NB4 (cell line): ENCODE data around the gene CIPC.

ENCODE experiments used
- MAX ChIP-seq: IDR thresholded peaks from 2 replicates; pipeline ENCODE4 v1.6.1; 2011; ENCODE audit warnings: low read depth, low read length
- MYC ChIP-seq: IDR thresholded peaks from 2 replicates; pipeline ENCODE4 v1.6.1; 2011; ENCODE audit warnings: low read depth, low read length
- POLR2A ChIP-seq: IDR thresholded peaks from 2 replicates; pipeline ENCODE4 v1.6.1; 2011; ENCODE audit warnings: mild to moderate bottlenecking; ENCODE audit not compliant: insufficient read length; ENCODE audit errors: extremely low read depth
- TF ChIP-seq, protein P1 (sequence below): IDR thresholded peaks from one replicate; pipeline ENCODE4 v1.5.1; 2012; ENCODE audit warnings: low read depth, low read length

DNA sequence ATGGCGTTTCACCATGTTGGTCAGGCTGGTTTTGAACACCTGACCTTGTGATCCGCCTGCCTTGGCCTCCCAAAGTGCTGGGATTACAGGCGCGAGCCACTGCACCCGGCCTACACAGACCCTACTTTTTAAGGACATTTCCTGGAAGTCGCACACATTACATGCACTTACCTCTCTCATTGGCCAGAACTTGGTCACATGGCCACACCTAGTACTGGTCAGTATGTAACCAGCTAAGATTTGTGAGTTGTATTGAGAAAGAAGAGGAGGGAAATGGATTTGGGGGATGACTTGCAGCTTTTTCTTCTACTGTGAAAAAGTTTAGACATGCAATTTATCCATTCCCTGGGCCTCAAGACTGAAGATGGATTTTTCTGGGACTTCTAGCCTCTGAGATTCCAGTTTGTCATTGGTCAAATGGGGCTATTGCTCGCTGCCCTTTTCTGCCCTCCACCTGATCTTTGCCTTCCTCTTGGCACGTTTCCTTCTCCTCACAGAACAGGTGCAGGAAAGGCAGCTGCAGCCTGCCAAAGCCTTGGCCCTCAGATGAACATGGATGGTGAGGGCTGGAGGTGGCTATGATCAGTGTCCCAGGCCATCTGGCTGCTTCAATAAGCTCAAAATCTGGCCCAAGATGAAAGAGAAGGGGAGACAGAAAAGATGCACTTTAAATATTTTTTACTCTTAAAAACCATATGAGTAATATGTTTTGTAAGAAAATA is 50.6 kb downstream of the CIPC start:
- TF ChIP-seq, protein P1, sequence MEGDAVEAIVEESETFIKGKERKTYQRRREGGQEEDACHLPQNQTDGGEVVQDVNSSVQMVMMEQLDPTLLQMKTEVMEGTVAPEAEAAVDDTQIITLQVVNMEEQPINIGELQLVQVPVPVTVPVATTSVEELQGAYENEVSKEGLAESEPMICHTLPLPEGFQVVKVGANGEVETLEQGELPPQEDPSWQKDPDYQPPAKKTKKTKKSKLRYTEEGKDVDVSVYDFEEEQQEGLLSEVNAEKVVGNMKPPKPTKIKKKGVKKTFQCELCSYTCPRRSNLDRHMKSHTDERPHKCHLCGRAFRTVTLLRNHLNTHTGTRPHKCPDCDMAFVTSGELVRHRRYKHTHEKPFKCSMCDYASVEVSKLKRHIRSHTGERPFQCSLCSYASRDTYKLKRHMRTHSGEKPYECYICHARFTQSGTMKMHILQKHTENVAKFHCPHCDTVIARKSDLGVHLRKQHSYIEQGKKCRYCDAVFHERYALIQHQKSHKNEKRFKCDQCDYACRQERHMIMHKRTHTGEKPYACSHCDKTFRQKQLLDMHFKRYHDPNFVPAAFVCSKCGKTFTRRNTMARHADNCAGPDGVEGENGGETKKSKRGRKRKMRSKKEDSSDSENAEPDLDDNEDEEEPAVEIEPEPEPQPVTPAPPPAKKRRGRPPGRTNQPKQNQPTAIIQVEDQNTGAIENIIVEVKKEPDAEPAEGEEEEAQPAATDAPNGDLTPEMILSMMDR = no peak
- TF ChIP-seq POLR2A (no peak), MAX (no peak), MYC (no peak)
